Erythroblast (primary cell): Measurements from ENCODE around the gene SMARCC1.

Source experiments
- GATA1 ChIP-seq: IDR thresholded peaks from 2 replicates; pipeline ENCODE4 v1.6.1; 2011; ENCODE audit warnings: low read depth, mild to moderate bottlenecking, control low read depth, low read length, moderate library complexity
- POLR2A ChIP-seq: IDR thresholded peaks from 2 replicates; pipeline ENCODE4 v1.6.1; 2011; ENCODE audit warnings: mild to moderate bottlenecking, low read length

- TF ChIP-seq POLR2A (no peak), GATA1 (no peak)
Observed at GRCh38 chr3:47813551-47814177, 32.0 kb upstream of the SMARCC1 start.
